Muscle of back (tissue), 11 donors: Measurements from ENCODE around the gene ZSWIM4. TPM values are rescaled to one million over a fixed set of nuclear protein-coding genes. Genes with fewer than 3 reads are reported as not detected.
"Not testable (repeated sequence)": the region's sequence is repeated elsewhere in the genome, so short reads cannot be mapped to it uniquely, and the experiment has no call there.

ENCODE experiments used
- DNase-seq, 3 donors: peaks; one replicate each; pipeline versions ENCODE4 v3.0.0 to v3.0.0-alpha.2; 2013
- polyA plus RNA-seq, 10 donors: library from polyadenylated mRNA; unstranded; fragments of 120-200 nt; gene quantifications; one replicate each; pipeline ENCODE4 v1.2.1, GENCODE V29; 2013; ENCODE audit not compliant: insufficient read length in 10 of 10

ZSWIM4 gene
- polyA plus RNA-seq, 10 donors, result 2.5 to 5.5 (median 3.2) TPM

GRCh38 chr19:13848340-13848677 lies 53.1 kb downstream of the ZSWIM4 start:
- DNase-seq, result no peak

- DNase-seq, result peak in 1 of 3 donors; percentile 61
These were observed 53.8 kb downstream of the ZSWIM4 start for GRCh38 chr19:13848798-13849676.

GRCh38 chr19:13849991-13850909 lies 55.0 kb downstream of the ZSWIM4 start:
- peak; percentile 83 to 94 (median 92) for DNase-seq

GRCh38 chr19:13850910-13851733 lies 55.9 kb downstream of the ZSWIM4 start:
- DNase-seq, result peak; percentile 83 to 93 (median 92)

- peak in 1 of 3 donors; percentile 54 for DNase-seq
These were observed 56.5 kb downstream of the ZSWIM4 start for GRCh38 chr19:13851734-13852114.

- not testable (repeated sequence) for DNase-seq
These were observed 57.0 kb downstream of the ZSWIM4 start for GRCh38 chr19:13852171-13852707.

- DNase-seq, result no peak
These were observed 61.3 kb downstream of the ZSWIM4 start for GRCh38 chr19:13856497-13856896.

GRCh38 chr19:13859361-13859880 lies 64.2 kb downstream of the ZSWIM4 start:
- no peak for DNase-seq

GRCh38 chr19:13860679-13861391 lies 65.6 kb downstream of the ZSWIM4 start:
- no peak for DNase-seq

- DNase-seq, result peak in 1 of 3 donors; percentile 69
These were observed 66.1 kb downstream of the ZSWIM4 start for GRCh38 chr19:13861392-13861713.

GRCh38 chr19:13861714-13862531 lies 66.7 kb downstream of the ZSWIM4 start:
- peak; percentile 92 to 97 (median 97) for DNase-seq

GRCh38 chr19:13864046-13864666 lies 68.9 kb downstream of the ZSWIM4 start:
- peak in 1 of 3 donors; percentile 55 for DNase-seq

GRCh38 chr19:13864667-13865570 lies 69.7 kb downstream of the ZSWIM4 start:
- DNase-seq, result peak in 1 of 3 donors; percentile 55

GRCh38 chr19:13865571-13866462 lies 70.6 kb downstream of the ZSWIM4 start:
- DNase-seq, result peak in 1 of 3 donors; percentile 70

- no peak for DNase-seq
These were observed 71.3 kb downstream of the ZSWIM4 start for GRCh38 chr19:13866463-13867046.

- DNase-seq, result no peak
These were observed 73.4 kb downstream of the ZSWIM4 start for GRCh38 chr19:13868663-13869062.

- DNase-seq, result peak in 1 of 3 donors; percentile 68
These were observed 74.0 kb downstream of the ZSWIM4 start for GRCh38 chr19:13869281-13869680.
